GM12878 (cell line): ENCODE data around the gene WWTR1. TPM values are rescaled to one million over a fixed set of nuclear protein-coding genes. Genes with fewer than 3 reads are reported as not detected.

Experiments
- ATAC-seq: fragments of 200-7000 bp; cut with Tn5 transposase; 3 replicates; pipeline ENCODE4 v1.9.1; 2020; ENCODE audit warnings: mild to moderate bottlenecking, moderate library complexity
- BruUV-seq: library from RNA; stranded (reverse); fragments of 400-500 nt; replicated peaks from 2 replicates; lab custom pipeline; 2021; lab: Mats Ljungman, UMichigan
- CTCF ChIA-PET: fragments of 300-600 bp; sonication (Branson Sonifier 250); formaldehyde crosslinking; extraction: SDS; loops from one replicate; lab custom pipeline; 2021; ENCODE audit warnings: inconsistent platforms; lab: Yijun Ruan, JAX
- POLR2A ChIA-PET: fragments of 350-600 bp; formaldehyde crosslinking; extraction: SDS; loops from one replicate; lab custom pipeline; 2021; ENCODE audit warnings: inconsistent platforms; lab: Charles Lee
- RAD21 ChIA-PET: fragments of 300-600 bp; sonication (Branson Sonifier 250); formaldehyde crosslinking; loops from one replicate; lab custom pipeline; 2023; ENCODE audit warnings: antibody characterized with exemption; ENCODE audit not compliant: unreplicated experiment; lab: Charles Lee
- SMC1A ChIA-PET: fragments of 300-600 bp; sonication (Branson Sonifier 250); formaldehyde crosslinking; loops from one replicate; lab custom pipeline; 2023; ENCODE audit not compliant: unreplicated experiment, uncharacterized antibody; lab: Charles Lee
- DNase-seq: peaks from one replicate; pipeline ENCODE4 v3.0.0-alpha.2; 2011; ENCODE audit warnings: low read depth, low spot score
- FAIRE-seq: peaks from 3 replicates; lab custom pipeline; 2011; peaks lifted over from hg19 to GRCh38; lab: Jason Lieb, UNC
- H2AFZ ChIP-seq: 2 replicates; pipeline ENCODE4 v1.6.0; 2011; ENCODE audit warnings: low read depth, low read length, control low read depth; ENCODE audit not compliant: control insufficient read depth
- H3K27ac ChIP-seq: 2 replicates; pipeline ENCODE4 v1.5.1; 2011; ENCODE audit warnings: control low read depth; ENCODE audit not compliant: control insufficient read depth, insufficient read depth
- H3K27me3 ChIP-seq, 2 experiments: replicated peaks in 1 of 2; 2 replicates each; pipeline versions ENCODE4 v1.6.0 to v1.6.1; 2011; ENCODE audit warnings: low read length in 1 of 2; ENCODE audit not compliant: control insufficient read depth in 2 of 2, insufficient read depth in 2 of 2
- H3K36me3 ChIP-seq, 2 experiments: 2 replicates each; pipeline ENCODE4 v1.5.1; 2011; ENCODE audit warnings: low read length in 1 of 2; ENCODE audit not compliant: control insufficient read depth in 2 of 2, insufficient read depth in 2 of 2
- H3K4me1 ChIP-seq: 2 replicates; pipeline ENCODE4 v1.6.1; 2011; ENCODE audit warnings: mild to moderate bottlenecking, low read length, moderate library complexity, mixed read lengths; ENCODE audit not compliant: control insufficient read depth, insufficient read depth
- H3K4me2 ChIP-seq: 2 replicates; pipeline ENCODE4 v1.6.0; 2011; ENCODE audit warnings: control low read depth; ENCODE audit not compliant: control insufficient read depth, insufficient read depth
- H3K4me3 ChIP-seq: fragments of 200-600 bp; sonication (generic); 2 replicates; pipeline ENCODE4 v1.5.1; 2016
- H3K79me2 ChIP-seq: 2 replicates; pipeline ENCODE4 v1.6.0; 2011; ENCODE audit warnings: low read length; ENCODE audit not compliant: control insufficient read depth, insufficient read depth
- H3K9ac ChIP-seq: 2 replicates; pipeline ENCODE4 v1.8.0; 2011; ENCODE audit warnings: low read length, control low read depth, mixed read lengths; ENCODE audit not compliant: control insufficient read depth, insufficient read depth
- H3K9me3 ChIP-seq: replicated peaks from 3 replicates; pipeline ENCODE4 v1.5.1; 2011; ENCODE audit warnings: mild to moderate bottlenecking, low read length; ENCODE audit not compliant: control insufficient read depth, insufficient read depth
- H4K20me1 ChIP-seq: 2 replicates; pipeline ENCODE4 v1.6.0; 2011; ENCODE audit not compliant: control insufficient read depth, insufficient read depth
- ATF7 ChIP-seq: fragments of 450-650 bp; IDR thresholded peaks from 2 replicates; pipeline ENCODE4 v1.6.1; 2016; ENCODE audit warnings: low read depth, mild to moderate bottlenecking
- BHLHE40 ChIP-seq, 2 experiments: fragments of 450-650 bp in 1 of 2; IDR thresholded peaks; 2 replicates each; pipeline ENCODE4 v1.6.1; 2011 to 2017; ENCODE audit warnings: low read depth in 2 of 2, borderline replicate concordance in 1 of 2, improper control_type of control experiment in 1 of 2, low read length in 1 of 2, mild to moderate bottlenecking in 1 of 2
- EED ChIP-seq: sonication (generic); IDR thresholded peaks from 2 replicates; pipeline ENCODE4 v1.6.1; 2016; ENCODE audit warnings: antibody characterized with exemption, low read depth
- FOS ChIP-seq: IDR thresholded peaks from 3 replicates; pipeline ENCODE4 v1.6.1; 2011; ENCODE audit warnings: borderline replicate concordance; ENCODE audit not compliant: insufficient read length; ENCODE audit errors: extremely low read depth
- GABPA ChIP-seq: IDR thresholded peaks from 2 replicates; pipeline ENCODE4 v1.6.1; 2014; ENCODE audit warnings: antibody characterized with exemption, low read depth, mild to moderate bottlenecking, inconsistent platforms
- POLR2AphosphoS5 ChIP-seq: IDR thresholded peaks from 2 replicates; pipeline ENCODE4 v1.6.1; 2011; ENCODE audit warnings: mild to moderate bottlenecking, low read length, inconsistent platforms
- RBBP5 ChIP-seq: fragments of 200-600 bp; sonication (generic); conservative IDR thresholded peaks from 2 replicates; pipeline ENCODE4 v1.6.1; 2016
- RELA ChIP-seq: fragments of 450-650 bp; IDR thresholded peaks from 2 replicates; pipeline ENCODE4 v1.8.0; 2014; ENCODE audit warnings: borderline replicate concordance; ENCODE audit not compliant: partially characterized antibody
- RUNX3 ChIP-seq: IDR thresholded peaks from 2 replicates; pipeline ENCODE4 v1.6.1; 2012; ENCODE audit warnings: low read length, inconsistent platforms
- SMARCA5 ChIP-seq: fragments of 450-650 bp; IDR thresholded peaks from 2 replicates; pipeline ENCODE4 v1.6.1; 2017; ENCODE audit warnings: mild to moderate bottlenecking
- STAT1 ChIP-seq: fragments of 450-650 bp; conservative IDR thresholded peaks from 2 replicates; pipeline ENCODE4 v1.6.1; 2014; ENCODE audit warnings: antibody characterized with exemption, mild to moderate bottlenecking
- SUPT20H ChIP-seq: IDR thresholded peaks from 2 replicates; pipeline ENCODE4 v1.6.1; 2011; ENCODE audit warnings: low read depth, mild to moderate bottlenecking, low read length, moderate library complexity, borderline replicate concordance; ENCODE audit not compliant: control insufficient read depth
- SUZ12 ChIP-seq: fragments of 200-600 bp; sonication (generic); IDR thresholded peaks from one replicate; pipeline ENCODE4 v1.6.1; 2018; ENCODE audit warnings: antibody characterized with exemption, mild to moderate bottlenecking; ENCODE audit not compliant: unreplicated experiment
- TARDBP ChIP-seq: IDR thresholded peaks from 2 replicates; pipeline ENCODE4 v1.6.1; 2016; ENCODE audit warnings: borderline replicate concordance
- TCF3 ChIP-seq: IDR thresholded peaks from 2 replicates; pipeline ENCODE4 v1.6.1; 2012; ENCODE audit warnings: low read depth, mild to moderate bottlenecking, low read length, borderline replicate concordance; ENCODE audit not compliant: insufficient read depth
- WGBS: methylation state at CpG from one replicate; pipeline ENCODE4 v1.1.6; 2016; ENCODE audit warnings: low lambda C conversion rate; ENCODE audit not compliant: insufficient replicate concordance, insufficient coverage; ENCODE audit errors: missing lambda C conversion rate; 5-methylcytosine and 5-hydroxymethylcytosine counted together
- in situ Hi-C: fragments of 300-500 bp; cut with MboI; formaldehyde crosslinking; loops from 9 replicates; pipeline ENCODE4 v1.14.3; 2018; ENCODE audit warnings: mixed read lengths
- intact Hi-C: fragments of 100-400 bp; cut with micrococcal nuclease; formaldehyde crosslinking; loops from one replicate; pipeline ENCODE4 v1.14.2; 2022; ENCODE audit not compliant: unreplicated experiment
- polyA plus RNA-seq, 11 experiments: library from polyadenylated mRNA; depleted of rRNA in 4 of 11; unstranded in 6 of 11; stranded (reverse) in 5 of 11; fragments of >200 nt; fragmentation: Nextera tagmentation in 4 of 11; fragmentation: Illumina TruSeq in 1 of 11; extraction: Ambion mirVana in 4 of 11; extraction: Trizol in 1 of 11; gene quantifications; 1 replicate in 1 of 11; 2 replicates in 10 of 11; pipeline versions ENCODE4 v1.2.1 to v1.2.3, GENCODE V29; 2011 to 2016; ENCODE audit warnings: inconsistent platforms in 2 of 11, missing spikeins in 2 of 11, low read depth in 1 of 11
- total RNA-seq, 4 experiments: library from RNA; depleted of rRNA in 3 of 4; stranded (reverse); fragments of >200 nt in 3 of 4; fragmentation: Illumina TruSeq in 1 of 4; extraction: Trizol in 1 of 4; gene quantifications; 2 replicates each; pipeline versions ENCODE4 v1.2.1 to v1.2.3, GENCODE V29; 2013 to 2021
- TF ChIP-seq, protein P1 (sequence below): fragments of 450-650 bp; IDR thresholded peaks from 2 replicates; pipeline ENCODE4 v1.6.1; 2016; ENCODE audit warnings: mild to moderate bottlenecking
- TF ChIP-seq, protein P2 (sequence below): IDR thresholded peaks from 2 replicates; pipeline ENCODE4 v1.6.1; 2012; ENCODE audit warnings: low read depth, low read length, improper control_type of control experiment
- TF ChIP-seq, protein P3 (sequence below): fragments of 450-650 bp; IDR thresholded peaks from 2 replicates; pipeline ENCODE4 v1.6.1; 2017; ENCODE audit warnings: mild to moderate bottlenecking

Gene WWTR1
- total and polyA plus RNA-seq, 10 of the 15 experiments (the other 5 are each of a cell fraction or from before 2014, with no cell fraction given): 2.5 to 18.5 (median 5.8) TPM

DNA sequence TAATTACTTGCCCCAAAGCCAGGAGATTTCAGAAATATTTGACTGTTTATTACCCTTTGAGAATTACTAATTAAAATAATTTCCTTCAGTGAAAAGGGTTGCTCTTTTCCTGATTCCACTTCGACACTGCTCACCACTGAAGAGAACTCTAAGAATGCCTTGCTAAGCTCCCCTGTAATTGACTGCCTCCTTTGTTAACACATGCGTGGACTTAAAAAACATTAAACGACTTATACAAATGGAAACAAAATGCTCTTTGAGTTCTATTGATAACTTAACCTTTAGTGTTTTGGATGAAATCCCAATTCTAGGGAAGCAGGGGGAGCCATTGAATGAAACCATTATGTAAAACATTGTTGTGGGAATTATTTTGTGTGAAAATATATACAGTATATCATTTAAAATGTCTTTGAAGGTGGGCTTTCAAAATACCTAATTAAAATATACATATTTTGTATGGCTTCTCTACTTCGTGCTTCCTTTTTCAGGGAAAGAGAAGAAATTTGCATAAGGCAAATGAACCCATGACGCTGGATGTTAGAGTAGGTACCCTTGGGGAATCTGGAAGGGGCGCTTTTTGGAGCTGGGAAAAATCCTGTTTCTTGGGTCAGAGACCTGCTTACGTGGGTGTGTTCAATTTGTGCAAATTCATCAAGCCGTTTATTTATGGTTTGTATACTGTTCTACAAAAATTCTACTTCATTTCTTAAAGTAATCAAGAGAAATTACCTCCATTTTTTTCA, 64.2 kb downstream of the WWTR1 start (continued):
- TF ChIP-seq, protein P1, sequence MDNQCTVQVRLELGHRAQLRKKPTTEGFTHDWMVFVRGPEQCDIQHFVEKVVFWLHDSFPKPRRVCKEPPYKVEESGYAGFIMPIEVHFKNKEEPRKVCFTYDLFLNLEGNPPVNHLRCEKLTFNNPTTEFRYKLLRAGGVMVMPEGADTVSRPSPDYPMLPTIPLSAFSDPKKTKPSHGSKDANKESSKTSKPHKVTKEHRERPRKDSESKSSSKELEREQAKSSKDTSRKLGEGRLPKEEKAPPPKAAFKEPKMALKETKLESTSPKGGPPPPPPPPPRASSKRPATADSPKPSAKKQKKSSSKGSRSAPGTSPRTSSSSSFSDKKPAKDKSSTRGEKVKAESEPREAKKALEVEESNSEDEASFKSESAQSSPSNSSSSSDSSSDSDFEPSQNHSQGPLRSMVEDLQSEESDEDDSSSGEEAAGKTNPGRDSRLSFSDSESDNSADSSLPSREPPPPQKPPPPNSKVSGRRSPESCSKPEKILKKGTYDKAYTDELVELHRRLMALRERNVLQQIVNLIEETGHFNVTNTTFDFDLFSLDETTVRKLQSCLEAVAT: no peak
- no peak for TF ChIP-seq TCF3
- no peak for TF ChIP-seq RELA
- TF ChIP-seq SMARCA5: no peak
- no peak for TF ChIP-seq SUZ12
- no peak for TF ChIP-seq POLR2AphosphoS5

DNA sequence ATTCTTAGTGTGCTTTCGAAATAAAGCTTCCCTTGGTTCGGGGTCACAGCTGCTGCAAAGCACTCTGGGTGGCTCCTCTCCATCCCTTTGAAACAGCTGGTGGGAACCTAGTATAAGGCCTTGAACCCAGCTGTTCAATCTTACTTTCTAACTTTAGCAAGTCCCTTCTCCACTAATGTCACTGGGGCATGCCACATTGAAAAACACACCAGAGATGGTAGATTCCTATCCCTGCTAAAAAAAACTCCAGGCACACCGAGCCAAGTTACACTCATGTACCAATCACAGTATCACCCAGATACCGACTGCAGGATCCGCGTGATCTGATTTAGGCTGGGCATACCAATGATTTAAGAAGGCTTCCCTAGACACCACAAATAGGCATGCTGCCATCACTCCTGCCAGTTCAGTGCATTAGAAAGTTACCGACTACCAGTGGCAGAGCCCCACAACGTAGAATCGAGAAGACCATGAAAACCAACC, 65.0 kb downstream of the WWTR1 start:
- no peak overlapping the region for H3K9ac ChIP-seq
- 88% methylated on average over 9 of the region's 9 CpGs for WGBS
- TF ChIP-seq ATF7 (no peak), GABPA (no peak), STAT1 (no peak), TARDBP (no peak), EED (no peak), RUNX3 (no peak), FOS (no peak), SUPT20H (no peak), BHLHE40 (IDR thresholded peaks at IDR 0.05; ENCODE audit: borderline replicate concordance in 1 of 2, low read depth in 2 of 2, low read length in 1 of 2) (no peak), RBBP5 (no peak)
- TF ChIP-seq, protein P2, sequence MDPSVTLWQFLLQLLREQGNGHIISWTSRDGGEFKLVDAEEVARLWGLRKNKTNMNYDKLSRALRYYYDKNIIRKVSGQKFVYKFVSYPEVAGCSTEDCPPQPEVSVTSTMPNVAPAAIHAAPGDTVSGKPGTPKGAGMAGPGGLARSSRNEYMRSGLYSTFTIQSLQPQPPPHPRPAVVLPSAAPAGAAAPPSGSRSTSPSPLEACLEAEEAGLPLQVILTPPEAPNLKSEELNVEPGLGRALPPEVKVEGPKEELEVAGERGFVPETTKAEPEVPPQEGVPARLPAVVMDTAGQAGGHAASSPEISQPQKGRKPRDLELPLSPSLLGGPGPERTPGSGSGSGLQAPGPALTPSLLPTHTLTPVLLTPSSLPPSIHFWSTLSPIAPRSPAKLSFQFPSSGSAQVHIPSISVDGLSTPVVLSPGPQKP: no peak
- TF ChIP-seq, protein P3, sequence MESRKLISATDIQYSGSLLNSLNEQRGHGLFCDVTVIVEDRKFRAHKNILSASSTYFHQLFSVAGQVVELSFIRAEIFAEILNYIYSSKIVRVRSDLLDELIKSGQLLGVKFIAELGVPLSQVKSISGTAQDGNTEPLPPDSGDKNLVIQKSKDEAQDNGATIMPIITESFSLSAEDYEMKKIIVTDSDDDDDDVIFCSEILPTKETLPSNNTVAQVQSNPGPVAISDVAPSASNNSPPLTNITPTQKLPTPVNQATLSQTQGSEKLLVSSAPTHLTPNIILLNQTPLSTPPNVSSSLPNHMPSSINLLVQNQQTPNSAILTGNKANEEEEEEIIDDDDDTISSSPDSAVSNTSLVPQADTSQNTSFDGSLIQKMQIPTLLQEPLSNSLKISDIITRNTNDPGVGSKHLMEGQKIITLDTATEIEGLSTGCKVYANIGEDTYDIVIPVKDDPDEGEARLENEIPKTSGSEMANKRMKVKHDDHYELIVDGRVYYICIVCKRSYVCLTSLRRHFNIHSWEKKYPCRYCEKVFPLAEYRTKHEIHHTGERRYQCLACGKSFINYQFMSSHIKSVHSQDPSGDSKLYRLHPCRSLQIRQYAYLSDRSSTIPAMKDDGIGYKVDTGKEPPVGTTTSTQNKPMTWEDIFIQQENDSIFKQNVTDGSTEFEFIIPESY: no peak
- TF ChIP-seq, all 136 proteins: peak for 0
- H3K79me2 ChIP-seq: no peaks in the 10 kb centered on the region
- H3K4me3 ChIP-seq: no peak overlapping the region
- POLR2A ChIA-PET: interaction anchor here (1.3 to 2.1 kb wide), 3 partner anchors 10 to 13 kb away, joined by 5 to 6 read pairs (median 5); no protein-coding TSS in a partner anchor
- H2AFZ ChIP-seq: no peak overlapping the region
- no peaks in the 10 kb centered on the region for H3K9me3 ChIP-seq
- H3K36me3 ChIP-seq: no peaks in the 10 kb centered on the region; a peak in 1 of 4 replicates
- no peak overlapping the region for H3K27ac ChIP-seq
- DNase-seq: no peak
- peaks cover 4% of the 10 kb centered on the region; the same call in 1 of the 2 replicates for H3K4me1 ChIP-seq
- H3K27me3 ChIP-seq: no peaks in the 10 kb centered on the region
- no peak for ATAC-seq
- CTCF ChIA-PET: interaction anchor here (0.6 to 2.8 kb wide), 7 partner anchors 9 to 215 kb away, joined by 3 to 19 read pairs (median 3); partner anchors contain the start of gene WWTR1
- FAIRE-seq: no peak
- H4K20me1 ChIP-seq: no peaks in the 10 kb centered on the region
- BruUV-seq: no TSS peak
- RAD21 ChIA-PET: interaction anchor here (0.8 to 4.0 kb wide), 6 partner anchors 8 to 65 kb away, joined by 3 to 20 read pairs (median 4); partner anchors contain the start of gene WWTR1
- intact Hi-C loops: no loop called here
- SMC1A ChIA-PET: interaction anchor here (0.7 to 17.0 kb wide), 5 partner anchors 8 to 159 kb away, joined by 3 to 505 read pairs (median 4); no protein-coding TSS in a partner anchor
- H3K4me2 ChIP-seq: no peak overlapping the region
- in situ Hi-C loops: loop anchor here (25.0 kb wide), 1 partner anchor 1280 kb away; no protein-coding TSS in a partner anchor
